Activated gamma-delta T cell treated with Interleukin-2 at 50 U/mL for 16 hours (primary cell): ENCODE data around the gene CCR7.
A peak's percentile ranks its signal among the peaks of the same experiment; 100 is the strongest.
"Not testable (repeated sequence)": the region's sequence is repeated elsewhere in the genome, so short reads cannot be mapped to it uniquely, and the experiment has no call there.

ENCODE experiments used
- DNase-seq: peaks from one replicate; pipeline ENCODE4 v3.0.0-alpha.2; 2020

The CCR7 gene

GRCh38 chr17:40548491-40548981 is 16.7 kb downstream of the CCR7 start:
- no peak for DNase-seq

GRCh38 chr17:40547785-40548478 is 17.3 kb downstream of the CCR7 start:
- DNase-seq, result no peak

GRCh38 chr17:40547079-40547784 is 18.0 kb downstream of the CCR7 start:
- peak; percentile 77 for DNase-seq

GRCh38 chr17:40546497-40546896 is 18.8 kb downstream of the CCR7 start:
- not testable (repeated sequence) for DNase-seq

GRCh38 chr17:40545660-40546059 is 19.6 kb downstream of the CCR7 start:
- DNase-seq, result no peak

- no peak for DNase-seq
These were observed 22.5 kb downstream of the CCR7 start for GRCh38 chr17:40542558-40543411.

- no peak for DNase-seq
These were observed 23.3 kb downstream of the CCR7 start for GRCh38 chr17:40541873-40542557.

- peak; percentile 76 for DNase-seq
These were observed 24.0 kb downstream of the CCR7 start for GRCh38 chr17:40541060-40541872.

GRCh38 chr17:40540448-40540847 is 24.8 kb downstream of the CCR7 start:
- peak; percentile 67 for DNase-seq

- no peak for DNase-seq
These were observed 25.4 kb downstream of the CCR7 start for GRCh38 chr17:40539711-40540411.

GRCh38 chr17:40538936-40539705 is 26.2 kb downstream of the CCR7 start:
- DNase-seq, result no peak

GRCh38 chr17:40538019-40538935 is 27.0 kb downstream of the CCR7 start:
- no peak for DNase-seq

GRCh38 chr17:40536295-40537171 is 28.7 kb downstream of the CCR7 start:
- no peak for DNase-seq

- no peak for DNase-seq
These were observed 29.4 kb downstream of the CCR7 start for GRCh38 chr17:40535924-40536294.

GRCh38 chr17:40535438-40535837 is 29.8 kb downstream of the CCR7 start:
- no peak for DNase-seq

- DNase-seq, result no peak
These were observed 30.7 kb downstream of the CCR7 start for GRCh38 chr17:40534371-40535189.

- DNase-seq, result no peak
These were observed 31.4 kb downstream of the CCR7 start for GRCh38 chr17:40533896-40534295.
